Caco-2 (cell line): ENCODE measurements around the gene MGLL. TPM values are rescaled to one million over a fixed set of nuclear protein-coding genes. Genes with fewer than 3 reads are reported as not detected.

Experiments
- BruUV-seq: library from RNA; stranded (reverse); fragments of 400-500 nt; replicated peaks from 2 replicates; lab custom pipeline; 2021; lab: Mats Ljungman, UMichigan
- CTCF ChIA-PET: fragments of 300-600 bp; sonication (Branson Sonifier 250); formaldehyde crosslinking; loops from one replicate; lab custom pipeline; 2022; ENCODE audit warnings: antibody characterized with exemption; lab: Charles Lee
- POLR2A ChIA-PET: fragments of 300-600 bp; sonication (Branson Sonifier 250); formaldehyde crosslinking; loops from one replicate; lab custom pipeline; 2022; ENCODE audit warnings: antibody characterized with exemption; lab: Charles Lee
- DNase-seq, 2 experiments: peaks; one replicate each; pipeline versions ENCODE4 v3.0.0 to v3.0.0-alpha.2; 2020 to 2022
- H3K27me3 ChIP-seq: replicated peaks from 2 replicates; pipeline ENCODE4 v1.6.0; 2011; ENCODE audit warnings: low read length; ENCODE audit not compliant: control insufficient read depth, insufficient read depth
- H3K36me3 ChIP-seq: 2 replicates; pipeline ENCODE4 v1.5.1; 2011; ENCODE audit warnings: low read length; ENCODE audit not compliant: control insufficient read depth, insufficient read depth
- H3K4me1 ChIP-seq: fragments of 250-450 bp; sonication (Bioruptor Pico); 2 replicates; pipeline ENCODE4 v1.5.1; 2020; ENCODE audit warnings: mild to moderate bottlenecking
- H3K4me3 ChIP-seq: 2 replicates; pipeline ENCODE4 v1.5.1; 2011; ENCODE audit warnings: low read depth, mild to moderate bottlenecking, control low read depth, low read length
- H3K9me3 ChIP-seq: fragments of 250-450 bp; sonication (Bioruptor Pico); 2 replicates; pipeline ENCODE4 v1.5.1; 2020; ENCODE audit warnings: mild to moderate bottlenecking, moderate library complexity
- H3K27ac Mint-ChIP-seq: one replicate; pipeline ENCODE4 v1.8.0; 2022; ENCODE audit warnings: mixed read lengths; ENCODE audit not compliant: unreplicated experiment
- H3K27me3 Mint-ChIP-seq: one replicate; pipeline ENCODE4 v1.8.0; 2022; ENCODE audit warnings: mixed read lengths; ENCODE audit not compliant: insufficient read depth, unreplicated experiment
- H3K36me3 Mint-ChIP-seq: one replicate; pipeline ENCODE4 v1.8.0; 2022; ENCODE audit warnings: mild to moderate bottlenecking, mixed read lengths; ENCODE audit not compliant: insufficient read depth, unreplicated experiment
- H3K4me1 Mint-ChIP-seq: one replicate; pipeline ENCODE4 v1.8.0; 2022; ENCODE audit warnings: low read depth, mixed read lengths; ENCODE audit not compliant: unreplicated experiment
- H3K4me3 Mint-ChIP-seq: one replicate; pipeline ENCODE4 v1.8.0; 2022; ENCODE audit warnings: mild to moderate bottlenecking, moderate library complexity, mixed read lengths; ENCODE audit not compliant: unreplicated experiment
- H3K9me3 Mint-ChIP-seq: one replicate; pipeline ENCODE4 v1.8.0; 2022; ENCODE audit warnings: mixed read lengths; ENCODE audit not compliant: unreplicated experiment
- CTCF ChIP-seq, 2 experiments: fragments of 200-600 bp in 1 of 2; IDR thresholded peaks; 1 replicate in 1 of 2; 2 replicates in 1 of 2; pipeline versions ENCODE4 v1.5.1 to v1.8.0; 2011 to 2022; ENCODE audit warnings: antibody characterized with exemption in 1 of 2, control low read depth in 1 of 2, inconsistent platforms in 1 of 2, low read depth in 1 of 2, low read length in 1 of 2, mild to moderate bottlenecking in 1 of 2, moderate library complexity in 1 of 2; ENCODE audit not compliant: insufficient read depth in 1 of 2, severe bottlenecking in 1 of 2, unreplicated experiment in 1 of 2
- intact Hi-C: fragments of 100-400 bp; cut with micrococcal nuclease; formaldehyde crosslinking; loops from one replicate; pipeline ENCODE4 v1.10.0; 2022; ENCODE audit not compliant: unreplicated experiment
- total RNA-seq: library from RNA; stranded (reverse); gene quantifications from 2 replicates; pipeline ENCODE4 v1.2.3, GENCODE V29; 2022

Gene MGLL
- total RNA-seq, 1 experiment from 2014 or later = 7.8 TPM

DNA sequence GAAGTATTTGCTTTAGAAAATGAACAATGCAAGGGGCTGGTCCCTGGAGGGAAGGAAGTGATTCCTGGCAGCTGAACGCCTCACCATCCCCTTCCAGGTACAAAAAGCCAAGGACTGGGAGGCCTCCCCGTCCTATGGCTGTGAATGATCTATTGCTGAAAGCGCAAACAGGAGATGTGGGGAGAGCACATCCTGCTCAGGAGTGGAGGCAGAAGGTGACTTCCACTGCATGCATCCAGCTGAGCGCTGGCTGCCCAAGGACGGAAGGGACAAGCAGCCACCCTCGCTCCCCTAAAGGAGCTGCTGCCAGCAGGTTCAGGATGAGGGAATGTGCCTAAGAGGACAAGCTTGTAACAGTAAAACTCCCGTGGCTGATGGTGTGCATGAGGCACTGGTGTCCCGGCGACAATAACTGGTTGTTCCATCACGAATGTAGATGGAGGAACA, 108.2 kb downstream of the MGLL start:
- H3K27ac Mint-ChIP-seq = no peak overlapping the region
- H3K4me3 Mint-ChIP-seq = no peak overlapping the region
- no peaks in the 10 kb centered on the region for H3K9me3 Mint-ChIP-seq
- H3K4me1 Mint-ChIP-seq = no peaks in the 10 kb centered on the region
- ChIA-PET POLR2A (interaction anchor here (0.6 kb wide), 1 partner anchor 24 kb away, joined by 5 read pairs; no protein-coding TSS in a partner anchor), CTCF (no interaction called here)
- no peaks in the 10 kb centered on the region for H3K27me3 Mint-ChIP-seq
- H3K9me3 ChIP-seq = no peaks in the 10 kb centered on the region
- no peaks in the 10 kb centered on the region for H3K27me3 ChIP-seq
- no peaks in the 10 kb centered on the region for H3K36me3 Mint-ChIP-seq
- H3K4me3 ChIP-seq = no peak overlapping the region
- intact Hi-C loops = no loop called here
- no peaks in the 10 kb centered on the region for H3K36me3 ChIP-seq
- H3K4me1 ChIP-seq = no peaks in the 10 kb centered on the region
- TF ChIP-seq CTCF (IDR thresholded peaks at IDR 0.05; ENCODE audit: insufficient read depth in 1 of 2, low read depth in 1 of 2, low read length in 1 of 2, severe bottlenecking in 1 of 2, unreplicated experiment in 1 of 2) = no peak
- BruUV-seq = no TSS peak
- DNase-seq = no peak

- Histone ChIP-seq H3K4me1 (no peaks in the 10 kb centered on the region), H3K4me3 (no peak overlapping the region), H3K36me3 (no peaks in the 10 kb centered on the region), H3K27me3 (no peaks in the 10 kb centered on the region), H3K9me3 (no peaks in the 10 kb centered on the region)
- no peaks in the 10 kb centered on the region for H3K36me3 Mint-ChIP-seq
- TF ChIP-seq CTCF (IDR thresholded peaks at IDR 0.05; ENCODE audit: insufficient read depth in 1 of 2, low read depth in 1 of 2, low read length in 1 of 2, severe bottlenecking in 1 of 2, unreplicated experiment in 1 of 2) = no peak
- H3K4me3 Mint-ChIP-seq = no peak overlapping the region
- intact Hi-C loops = no loop called here
- no peak for DNase-seq
- H3K9me3 Mint-ChIP-seq = no peaks in the 10 kb centered on the region
- H3K27me3 Mint-ChIP-seq = no peaks in the 10 kb centered on the region
- H3K4me1 Mint-ChIP-seq = no peaks in the 10 kb centered on the region
- no peak overlapping the region for H3K27ac Mint-ChIP-seq
- BruUV-seq = no TSS peak
- POLR2A ChIA-PET = no interaction called here
- CTCF ChIA-PET = no interaction called here
Measured at GRCh38 chr3:127712881-127713771, 109.2 kb downstream of the MGLL start.

DNA sequence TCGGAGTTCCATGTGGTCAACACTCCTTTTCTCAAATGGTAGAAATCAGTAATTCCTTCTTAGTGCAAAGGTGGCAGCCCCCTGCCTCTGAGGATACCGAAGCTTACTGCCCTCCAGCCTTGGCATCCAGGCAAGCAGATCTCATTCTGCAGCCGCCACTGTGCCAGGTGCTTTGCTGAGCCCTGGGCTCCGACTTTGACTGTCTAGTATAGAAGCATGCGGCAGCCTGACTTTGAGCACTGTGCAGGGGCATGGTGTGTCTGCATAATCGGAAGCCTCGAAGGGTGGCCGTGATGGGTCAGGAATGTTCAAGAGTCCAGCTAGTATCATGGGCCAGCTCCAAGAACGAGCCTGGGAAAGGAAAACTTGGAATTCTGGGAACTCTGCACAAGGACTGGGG, 109.9 kb downstream of the MGLL start:
- DNase-seq = no peak
- TF ChIP-seq CTCF (IDR thresholded peaks at IDR 0.05; ENCODE audit: insufficient read depth in 1 of 2, low read depth in 1 of 2, low read length in 1 of 2, severe bottlenecking in 1 of 2, unreplicated experiment in 1 of 2) = no peak
- no TSS peak for BruUV-seq
- Mint-ChIP-seq H3K9me3 (no peaks in the 10 kb centered on the region), H3K27ac (no peak overlapping the region), H3K4me3 (no peak overlapping the region), H3K27me3 (no peaks in the 10 kb centered on the region), H3K36me3 (no peaks in the 10 kb centered on the region), H3K4me1 (no peaks in the 10 kb centered on the region)
- Histone ChIP-seq H3K36me3 (no peaks in the 10 kb centered on the region), H3K4me1 (no peaks in the 10 kb centered on the region), H3K9me3 (no peaks in the 10 kb centered on the region), H3K4me3 (no peak overlapping the region), H3K27me3 (no peaks in the 10 kb centered on the region)
- intact Hi-C loops = no loop called here
- ChIA-PET POLR2A (no interaction called here), CTCF (no interaction called here)
